ENCODE measurements around the gene CHD5. TPM values are rescaled to one million over a fixed set of nuclear protein-coding genes. Genes with fewer than 3 reads are reported as not detected.
A peak's percentile ranks its signal among the peaks of the same experiment; 100 is the strongest.

The CHD5 gene
- total RNA-seq, 1 experiment from 2014 or later, result 0.39 TPM

- H3K4me1 Mint-ChIP-seq (ENCODE audit: low read depth, unreplicated experiment), result no peaks in the 10 kb centered on the region
- Histone ChIP-seq H3K4me1 (peaks cover 34% of the 10 kb centered on the region), H3K4me3 (ENCODE audit: low read depth, low read length) (no peak overlapping the region), H3K27me3 (replicated peaks; ENCODE audit: control insufficient read depth, insufficient read depth, low read length) (no peaks in the 10 kb centered on the region), H3K9me3 (no peaks in the 10 kb centered on the region), H3K36me3 (ENCODE audit: control insufficient read depth, insufficient read depth, low read length) (no peaks in the 10 kb centered on the region)
- no peaks in the 10 kb centered on the region for H3K27me3 Mint-ChIP-seq (ENCODE audit: insufficient read depth, unreplicated experiment)
- no peak overlapping the region for H3K4me3 Mint-ChIP-seq (ENCODE audit: unreplicated experiment)
- intact Hi-C loops (cut with micrococcal nuclease; ENCODE audit: unreplicated experiment), result no loop called here
- DNase-seq, result no peak
- no peak for TF ChIP-seq CTCF (IDR thresholded peaks at IDR 0.05; ENCODE audit: insufficient read depth in 1 of 2, low read depth in 1 of 2, low read length in 1 of 2, severe bottlenecking in 1 of 2, unreplicated experiment in 1 of 2)
- H3K36me3 Mint-ChIP-seq (ENCODE audit: insufficient read depth, unreplicated experiment), result peaks cover 64% of the 10 kb centered on the region
- BruUV-seq (replicated peaks), result TSS peak; percentile 32
- H3K9me3 Mint-ChIP-seq (ENCODE audit: unreplicated experiment), result no peaks in the 10 kb centered on the region
- ChIA-PET POLR2A (interaction anchor here (0.6 kb wide), 2 partner anchors 122 to 387 kb away, joined by 3 read pairs; no protein-coding TSS in a partner anchor), CTCF (no interaction called here)
- H3K27ac Mint-ChIP-seq (ENCODE audit: unreplicated experiment), result no peak overlapping the region
Measured at GRCh38 chr1:6223617-6224016, 43.5 kb upstream of the CHD5 start.

DNA sequence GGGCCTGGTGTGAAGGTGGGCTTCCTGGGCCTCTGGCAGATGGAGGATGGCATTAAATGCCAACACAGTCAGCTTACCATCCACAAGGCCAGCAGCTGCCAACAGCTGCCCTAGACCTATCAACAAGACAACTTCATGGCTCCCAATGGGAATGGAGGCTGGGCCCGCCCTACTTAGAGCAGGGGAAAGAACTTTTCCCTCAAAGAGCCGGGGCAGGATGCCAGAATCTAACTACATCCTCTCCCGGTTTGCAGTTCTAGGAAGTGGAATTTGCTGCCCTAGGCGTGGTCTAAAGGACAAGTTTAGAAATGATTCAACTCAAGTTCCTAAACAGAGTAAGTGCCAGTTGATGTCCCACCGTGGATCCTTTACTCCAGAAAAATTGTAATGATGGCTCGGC lies 42.5 kb upstream of the CHD5 start:
- Mint-ChIP-seq H3K27ac (ENCODE audit: unreplicated experiment) (no peak overlapping the region), H3K36me3 (ENCODE audit: insufficient read depth, unreplicated experiment) (peaks cover 63% of the 10 kb centered on the region), H3K27me3 (ENCODE audit: insufficient read depth, unreplicated experiment) (no peaks in the 10 kb centered on the region), H3K4me1 (ENCODE audit: low read depth, unreplicated experiment) (no peaks in the 10 kb centered on the region), H3K9me3 (ENCODE audit: unreplicated experiment) (no peaks in the 10 kb centered on the region), H3K4me3 (ENCODE audit: unreplicated experiment) (no peak overlapping the region)
- Histone ChIP-seq H3K4me1 (peaks cover 34% of the 10 kb centered on the region), H3K27me3 (replicated peaks; ENCODE audit: control insufficient read depth, insufficient read depth, low read length) (no peaks in the 10 kb centered on the region), H3K4me3 (ENCODE audit: low read depth, low read length) (no peak overlapping the region), H3K36me3 (ENCODE audit: control insufficient read depth, insufficient read depth, low read length) (no peaks in the 10 kb centered on the region), H3K9me3 (no peaks in the 10 kb centered on the region)
- ChIA-PET POLR2A (no interaction called here), CTCF (no interaction called here)
- TF ChIP-seq CTCF (IDR thresholded peaks at IDR 0.05; ENCODE audit: insufficient read depth in 1 of 2, low read depth in 1 of 2, low read length in 1 of 2, severe bottlenecking in 1 of 2, unreplicated experiment in 1 of 2), result no peak
- no peak for DNase-seq
- intact Hi-C loops (cut with micrococcal nuclease; ENCODE audit: unreplicated experiment), result no loop called here
- no TSS peak for BruUV-seq (replicated peaks)

DNA sequence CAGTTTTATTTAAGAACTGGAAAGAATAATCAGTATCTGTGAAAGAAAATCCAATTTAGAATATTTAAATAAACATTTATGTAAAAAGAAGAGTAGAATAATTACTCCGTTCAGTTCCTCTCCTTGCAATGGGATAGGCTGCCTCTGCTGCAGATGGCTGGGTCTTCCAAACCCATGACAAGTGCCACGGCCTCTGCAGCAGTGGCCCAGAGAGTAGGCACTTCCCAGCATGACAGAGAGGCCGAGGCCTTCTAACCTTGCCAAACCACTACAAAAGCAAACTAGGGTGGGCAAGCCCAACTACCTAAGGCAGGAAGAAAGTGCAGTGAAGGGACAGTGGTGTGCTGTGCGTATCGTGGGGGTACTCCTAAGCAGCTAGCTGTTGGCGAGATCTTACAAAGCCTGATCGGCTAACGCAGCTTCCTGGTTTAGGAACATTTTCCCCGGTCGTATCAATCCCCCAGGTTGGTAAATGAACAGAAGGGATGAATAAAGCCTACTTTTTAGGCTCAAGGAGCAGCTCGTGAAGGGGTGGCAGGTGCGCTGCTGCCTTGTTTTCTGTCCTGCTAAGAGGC lies 41.2 kb upstream of the CHD5 start:
- Histone ChIP-seq H3K4me1 (peaks cover 34% of the 10 kb centered on the region), H3K9me3 (no peaks in the 10 kb centered on the region), H3K4me3 (ENCODE audit: low read depth, low read length) (no peak overlapping the region), H3K27me3 (replicated peaks; ENCODE audit: control insufficient read depth, insufficient read depth, low read length) (no peaks in the 10 kb centered on the region), H3K36me3 (ENCODE audit: control insufficient read depth, insufficient read depth, low read length) (no peaks in the 10 kb centered on the region)
- intact Hi-C loops (cut with micrococcal nuclease; ENCODE audit: unreplicated experiment), result no loop called here
- no peaks in the 10 kb centered on the region for H3K4me1 Mint-ChIP-seq (ENCODE audit: low read depth, unreplicated experiment)
- POLR2A ChIA-PET, result no interaction called here
- no peak overlapping the region for H3K4me3 Mint-ChIP-seq (ENCODE audit: unreplicated experiment)
- TSS peak; percentile 26 for BruUV-seq (replicated peaks)
- H3K27me3 Mint-ChIP-seq (ENCODE audit: insufficient read depth, unreplicated experiment), result no peaks in the 10 kb centered on the region
- DNase-seq, result no peak
- peaks cover 50% of the 10 kb centered on the region for H3K36me3 Mint-ChIP-seq (ENCODE audit: insufficient read depth, unreplicated experiment)
- no peak overlapping the region for H3K27ac Mint-ChIP-seq (ENCODE audit: unreplicated experiment)
- no peak for TF ChIP-seq CTCF (IDR thresholded peaks at IDR 0.05; ENCODE audit: insufficient read depth in 1 of 2, low read depth in 1 of 2, low read length in 1 of 2, severe bottlenecking in 1 of 2, unreplicated experiment in 1 of 2)
- CTCF ChIA-PET, result no interaction called here
- no peaks in the 10 kb centered on the region for H3K9me3 Mint-ChIP-seq (ENCODE audit: unreplicated experiment)
